ENCODE results near the gene RALGAPA2. TPM values are rescaled to one million over a fixed set of nuclear protein-coding genes. Genes with fewer than 3 reads are reported as not detected.

Gene RALGAPA2
- total RNA-seq, 1 experiment from 2014 or later: 18.2 TPM

DNA sequence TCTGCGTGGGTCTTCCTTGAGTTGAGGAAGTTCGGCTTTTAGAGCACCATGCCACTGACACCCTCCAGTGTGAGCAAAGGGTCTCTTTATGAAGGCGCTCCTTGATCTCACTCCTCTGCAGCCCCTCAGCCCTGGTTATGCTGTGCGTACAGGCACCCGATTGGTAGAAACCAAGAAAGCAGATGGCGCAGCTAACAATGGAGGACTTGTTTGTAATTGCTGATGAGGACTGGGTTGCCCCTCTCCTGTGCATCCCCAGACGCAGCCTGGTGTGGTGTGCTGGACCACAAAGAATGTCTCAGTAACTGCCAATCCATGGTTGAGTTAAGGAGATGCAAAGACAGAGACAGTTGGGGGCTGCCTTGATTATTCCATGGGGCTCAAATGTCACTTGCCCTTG is 314.3 kb downstream of the RALGAPA2 start (continued):
- TF ChIP-seq, protein P1, sequence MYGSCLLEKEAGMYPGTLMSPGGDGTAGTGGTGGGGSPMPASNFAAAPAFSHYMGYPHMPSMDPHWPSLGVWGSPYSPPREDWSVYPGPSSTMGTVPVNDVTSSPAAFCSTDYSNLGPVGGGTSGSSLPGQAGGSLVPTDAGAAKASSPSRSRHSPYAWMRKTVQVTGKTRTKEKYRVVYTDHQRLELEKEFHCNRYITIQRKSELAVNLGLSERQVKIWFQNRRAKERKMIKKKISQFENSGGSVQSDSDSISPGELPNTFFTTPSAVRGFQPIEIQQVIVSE (CRISPR knock-in tag; IDR thresholded peaks at IDR 0.05; ENCODE audit: borderline replicate concordance): no peak
- no peak for TF ChIP-seq NR1H2 (CRISPR knock-in tag; IDR thresholded peaks at IDR 0.05)

- no peaks in the 10 kb centered on the region for H3K27me3 Mint-ChIP-seq (ENCODE audit: low read depth)
- no peak overlapping the region for H3K4me3 Mint-ChIP-seq
- no peak for ATAC-seq
- H3K9me3 Mint-ChIP-seq: no peaks in the 10 kb centered on the region
- 0 out of 2 replicates have a peak, but pooled peaks cover 8% of the 10 kb centered on the region for H3K36me3 Mint-ChIP-seq
- H3K4me1 Mint-ChIP-seq: peaks cover 15% of the 10 kb centered on the region
- ChIA-PET POLR2A (no interaction called here), CTCF (no interaction called here)
- DNase-seq (ENCODE audit: low spot score): no peak
- no peak overlapping the region for H3K27ac Mint-ChIP-seq
- TF ChIP-seq SMAD3 (CRISPR knock-in tag; IDR thresholded peaks at IDR 0.05; ENCODE audit: borderline replicate concordance) (no peak), CREM (CRISPR knock-in tag; IDR thresholded peaks at IDR 0.05) (no peak), ZNF121 (CRISPR knock-in tag; IDR thresholded peaks at IDR 0.05) (no peak), SOX15 (CRISPR knock-in tag; IDR thresholded peaks at IDR 0.05) (no peak), NFATC4 (CRISPR knock-in tag; IDR thresholded peaks at IDR 0.05) (no peak), ZNF396 (CRISPR knock-in tag; IDR thresholded peaks at IDR 0.05; ENCODE audit: borderline replicate concordance) (no peak), ARID4B (CRISPR knock-in tag; IDR thresholded peaks at IDR 0.05; ENCODE audit: borderline replicate concordance) (no peak), FOXK1 (CRISPR knock-in tag; IDR thresholded peaks at IDR 0.05) (no peak), ZNF219 (CRISPR knock-in tag; IDR thresholded peaks at IDR 0.05; ENCODE audit: borderline replicate concordance) (no peak), ETV6 (CRISPR knock-in tag; IDR thresholded peaks at IDR 0.05) (no peak), NR2C2 (CRISPR knock-in tag; IDR thresholded peaks at IDR 0.05) (no peak), CBFB (CRISPR knock-in tag; IDR thresholded peaks at IDR 0.05; ENCODE audit: low read depth) (no peak), TP53 (CRISPR knock-in tag; IDR thresholded peaks at IDR 0.05) (no peak), GTF2I (CRISPR knock-in tag; conservative IDR thresholded peaks at IDR 0.05) (no peak), FOXP1 (CRISPR knock-in tag; IDR thresholded peaks at IDR 0.05; ENCODE audit: borderline replicate concordance) (no peak), CTCF (IDR thresholded peaks at IDR 0.05) (no peak), PRDM15 (CRISPR knock-in tag; IDR thresholded peaks at IDR 0.05) (no peak), OVOL2 (CRISPR knock-in tag; IDR thresholded peaks at IDR 0.05; ENCODE audit: borderline replicate concordance) (no peak)
- TF ChIP-seq, protein P2, sequence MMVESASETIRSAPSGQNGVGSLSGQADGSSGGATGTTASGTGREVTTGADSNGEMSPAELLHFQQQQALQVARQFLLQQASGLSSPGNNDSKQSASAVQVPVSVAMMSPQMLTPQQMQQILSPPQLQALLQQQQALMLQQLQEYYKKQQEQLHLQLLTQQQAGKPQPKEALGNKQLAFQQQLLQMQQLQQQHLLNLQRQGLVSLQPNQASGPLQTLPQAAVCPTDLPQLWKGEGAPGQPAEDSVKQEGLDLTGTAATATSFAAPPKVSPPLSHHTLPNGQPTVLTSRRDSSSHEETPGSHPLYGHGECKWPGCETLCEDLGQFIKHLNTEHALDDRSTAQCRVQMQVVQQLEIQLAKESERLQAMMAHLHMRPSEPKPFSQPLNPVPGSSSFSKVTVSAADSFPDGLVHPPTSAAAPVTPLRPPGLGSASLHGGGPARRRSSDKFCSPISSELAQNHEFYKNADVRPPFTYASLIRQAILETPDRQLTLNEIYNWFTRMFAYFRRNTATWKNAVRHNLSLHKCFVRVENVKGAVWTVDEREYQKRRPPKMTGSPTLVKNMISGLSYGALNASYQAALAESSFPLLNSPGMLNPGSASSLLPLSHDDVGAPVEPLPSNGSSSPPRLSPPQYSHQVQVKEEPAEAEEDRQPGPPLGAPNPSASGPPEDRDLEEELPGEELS (CRISPR knock-in tag; IDR thresholded peaks at IDR 0.05): no peak
- TF ChIP-seq, protein P3, sequence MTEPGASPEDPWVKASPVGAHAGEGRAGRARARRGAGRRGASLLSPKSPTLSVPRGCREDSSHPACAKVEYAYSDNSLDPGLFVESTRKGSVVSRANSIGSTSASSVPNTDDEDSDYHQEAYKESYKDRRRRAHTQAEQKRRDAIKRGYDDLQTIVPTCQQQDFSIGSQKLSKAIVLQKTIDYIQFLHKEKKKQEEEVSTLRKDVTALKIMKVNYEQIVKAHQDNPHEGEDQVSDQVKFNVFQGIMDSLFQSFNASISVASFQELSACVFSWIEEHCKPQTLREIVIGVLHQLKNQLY (CRISPR knock-in tag; IDR thresholded peaks at IDR 0.05): no peak
Measured at GRCh38 chr20:20396794-20397193, 315.6 kb downstream of the RALGAPA2 start.
